Right lobe of liver (tissue), 4 donors: ENCODE results near the gene ANKRD55.

Source experiments
- CTCF ChIP-seq, 4 donors: fragments of 200-600 bp in 3 of 4; fragments of 450-650 bp in 1 of 4; IDR thresholded peaks; one replicate each; pipeline versions ENCODE4 v1.5.1 to v1.8.0; 2016 to 2022; ENCODE audit warnings: antibody characterized with exemption in 4 of 4, mild to moderate bottlenecking in 2 of 4
- POLR2A ChIP-seq: fragments of 450-650 bp; IDR thresholded peaks from one replicate; pipeline ENCODE4 v1.6.1; 2017; ENCODE audit warnings: antibody characterized with exemption, mild to moderate bottlenecking
- donor health status: DM: no; HTN: no; CAD: no.
- donor health status: DM: no; HTN: no; CAD: no.
- donor health status: DM: no; HTN: yes; CAD: no.

- TF ChIP-seq CTCF (IDR thresholded peaks at IDR 0.05) (no peak), POLR2A (no peak)
Measured at GRCh38 chr5:56208681-56209080, 24.4 kb downstream of the ANKRD55 start.
